Cardiac fibroblast (primary cell): Measurements from ENCODE around the gene TP53TG5.
A peak's percentile ranks its signal among the peaks of the same experiment; 100 is the strongest.

Source experiments
- DNase-seq, 2 donors: peaks; one replicate each; pipeline versions ENCODE4 v3.0.0 to v3.0.0-alpha.2; 2010; ENCODE audit warnings: low read depth in 2 of 2
- H3K4me3 ChIP-seq, 2 donors: replicated peaks in 1 of 2; 1 replicate in 1 of 2; 2 replicates in 1 of 2; pipeline ENCODE4 v1.5.1; 2011; ENCODE audit warnings: low read depth in 2 of 2, low read length in 2 of 2, mild to moderate bottlenecking in 2 of 2, moderate library complexity in 1 of 2
- CTCF ChIP-seq: IDR thresholded peaks from one replicate; pipeline ENCODE4 v1.5.1; 2011; ENCODE audit warnings: low read depth, mild to moderate bottlenecking, low read length, inconsistent platforms

TP53TG5 gene

GRCh38 chr20:45419188-45420091 is 41.3 kb upstream of the TP53TG5 start:
- H3K4me3 ChIP-seq: no peak overlapping the region
- no peak for TF ChIP-seq CTCF
- peak; percentile 97 to 99 for DNase-seq

GRCh38 chr20:45416917-45417316 is 38.8 kb upstream of the TP53TG5 start:
- peak overlapping the region; percentile 93 to 98 for H3K4me3 ChIP-seq
- no peak for DNase-seq
- no peak for TF ChIP-seq CTCF

- peak; percentile 79 to 85 for DNase-seq
- no peak for TF ChIP-seq CTCF
- H3K4me3 ChIP-seq: peak within 1 kb of the TSS; percentile 93 to 98
Observed at GRCh38 chr20:45415822-45416637, 37.9 kb upstream of the TP53TG5 start, which contains the start of gene PIGT. Gene PIGT, plus strand, starts transcription at chr20:45416141. Its CDS starts 16 bp downstream, at chr20:45416157.

- no peak for TF ChIP-seq CTCF
- no peak for DNase-seq
- no peak overlapping the region for H3K4me3 ChIP-seq
Observed at GRCh38 chr20:45413479-45413878, 35.4 kb upstream of the TP53TG5 start.

GRCh38 chr20:45412653-45413052 is 34.5 kb upstream of the TP53TG5 start:
- no peak overlapping the region for H3K4me3 ChIP-seq
- TF ChIP-seq CTCF: no peak

GRCh38 chr20:45410887-45411286 is 32.8 kb upstream of the TP53TG5 start:
- no peak overlapping the region for H3K4me3 ChIP-seq
- DNase-seq: no peak
- TF ChIP-seq CTCF: no peak

More at GRCh38 chr20:45412653-45413052, 34.5 kb upstream of the TP53TG5 start:
- no peak for DNase-seq
